Measurements from ENCODE around the gene GRIFIN.
A peak's percentile ranks its signal among the peaks of the same experiment; 100 is the strongest.

Gene GRIFIN, protein sequence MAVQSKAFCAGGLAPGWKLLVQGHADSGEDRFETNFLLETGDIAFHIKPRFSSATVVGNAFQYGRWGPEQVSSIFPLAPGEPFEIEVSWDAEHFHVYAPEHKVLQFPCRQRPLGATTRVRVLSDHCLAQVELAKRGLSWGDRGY

DNA sequence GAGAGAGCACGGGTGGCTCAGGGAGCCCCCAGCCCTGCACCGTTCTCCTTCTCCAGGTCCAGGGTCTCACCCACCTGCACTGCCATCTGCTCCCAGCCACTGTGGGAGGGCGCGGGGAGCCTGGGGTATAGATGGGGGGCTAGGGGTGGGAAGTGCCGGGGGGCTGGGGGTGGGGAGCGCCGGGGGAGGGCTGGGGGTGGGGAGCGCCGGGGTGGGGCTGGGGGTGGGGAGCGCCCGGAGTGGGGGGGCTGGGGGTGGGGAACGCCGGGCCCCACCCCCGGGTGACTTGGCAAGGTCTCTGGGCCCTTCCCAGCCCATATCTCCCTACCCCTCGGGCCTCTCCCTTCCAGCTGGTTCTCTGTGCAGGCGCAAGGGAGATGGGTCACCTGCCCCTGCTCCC is at the start of gene GRIFIN:
Gene GRIFIN (minus strand): TSS at position 101 of the 400 bp plus-strand sequence. CDS start 15 bp downstream, at position 86.
- DNase-seq, result no peak

DNA sequence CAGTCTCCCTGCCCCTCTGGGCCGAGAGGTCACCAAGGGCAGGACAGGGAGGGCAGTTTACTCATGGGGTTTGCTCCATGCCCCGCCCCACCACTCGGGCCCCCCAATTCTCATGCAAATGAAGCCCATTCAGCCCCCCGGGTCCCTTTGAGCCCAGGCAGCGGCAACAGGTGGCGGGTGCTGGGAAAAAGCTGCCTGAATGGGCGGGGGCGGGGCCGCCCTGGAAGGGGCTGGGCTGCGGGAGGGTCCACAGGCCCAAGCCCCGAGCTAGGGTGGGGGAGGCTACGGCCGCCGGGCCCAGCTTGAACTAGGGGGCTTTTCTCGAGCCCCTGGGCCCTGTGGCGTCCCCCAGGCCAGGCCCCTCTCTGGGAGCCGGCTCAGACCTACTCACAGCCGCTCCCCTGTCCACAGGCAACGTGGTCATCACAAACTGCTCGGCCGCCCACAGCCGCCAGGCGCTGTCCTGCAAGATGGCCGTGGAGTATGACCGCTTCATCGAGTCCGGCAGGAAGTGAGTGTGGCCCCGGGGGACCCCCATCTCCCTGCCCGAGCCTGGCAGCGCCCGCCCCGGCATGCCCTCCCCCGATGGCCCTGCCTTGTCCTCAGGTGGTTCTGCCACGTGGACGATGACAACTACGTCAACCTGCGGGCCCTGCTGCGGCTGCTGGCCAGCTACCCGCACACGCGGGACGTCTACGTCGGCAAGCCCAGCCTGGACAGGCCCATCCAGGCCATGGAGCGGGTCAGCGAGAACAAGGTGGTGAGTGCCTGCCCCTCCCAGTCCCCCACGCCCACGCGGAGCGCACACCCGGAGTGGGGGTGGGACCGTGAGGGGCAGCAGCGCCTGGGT is 48.8 kb upstream of the GRIFIN start:
- DNase-seq, result no peak

DNA sequence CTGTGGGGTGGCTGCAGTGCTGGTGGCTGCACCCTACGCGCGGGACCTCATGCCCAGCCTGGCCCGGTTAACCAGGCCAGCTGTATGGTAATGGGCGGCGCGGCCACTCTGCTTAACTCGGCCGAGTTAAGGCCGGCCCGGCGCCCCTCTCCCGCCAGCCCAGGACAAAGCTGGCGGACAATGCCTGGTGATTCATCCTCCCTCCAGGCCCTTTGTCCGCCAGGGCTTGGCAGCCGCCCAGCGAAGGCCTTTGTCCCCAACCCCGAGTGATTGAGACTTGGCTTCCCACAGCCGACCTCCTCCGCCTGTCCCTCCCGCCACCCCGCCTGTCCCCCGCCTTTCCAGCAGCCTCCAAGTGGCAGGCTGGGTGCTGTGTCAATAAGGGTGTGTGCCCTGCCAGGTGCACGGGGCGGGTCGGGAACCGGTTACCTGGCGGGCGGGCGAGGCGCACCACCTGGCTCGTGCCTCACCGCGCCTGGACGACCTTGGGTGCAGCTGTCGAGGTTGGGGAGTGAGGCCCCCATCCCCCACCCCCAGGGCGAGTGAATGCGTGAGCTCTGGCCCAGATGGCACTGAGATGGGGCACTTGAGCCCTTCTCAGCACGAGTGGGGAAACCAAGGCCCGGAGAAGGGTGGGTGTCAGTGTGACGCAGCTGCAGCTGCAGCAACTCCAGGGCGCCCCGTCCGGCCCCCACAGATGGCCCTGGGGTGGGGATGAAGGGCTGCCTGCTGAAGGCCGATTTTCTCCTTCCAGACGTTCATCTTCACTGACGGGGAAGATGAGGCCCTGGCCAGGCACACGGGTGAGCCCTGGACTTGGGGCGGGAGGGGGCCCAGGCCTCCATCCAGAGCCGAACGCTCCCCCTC is 48.0 kb upstream of the GRIFIN start:
- DNase-seq, result no peak

DNA sequence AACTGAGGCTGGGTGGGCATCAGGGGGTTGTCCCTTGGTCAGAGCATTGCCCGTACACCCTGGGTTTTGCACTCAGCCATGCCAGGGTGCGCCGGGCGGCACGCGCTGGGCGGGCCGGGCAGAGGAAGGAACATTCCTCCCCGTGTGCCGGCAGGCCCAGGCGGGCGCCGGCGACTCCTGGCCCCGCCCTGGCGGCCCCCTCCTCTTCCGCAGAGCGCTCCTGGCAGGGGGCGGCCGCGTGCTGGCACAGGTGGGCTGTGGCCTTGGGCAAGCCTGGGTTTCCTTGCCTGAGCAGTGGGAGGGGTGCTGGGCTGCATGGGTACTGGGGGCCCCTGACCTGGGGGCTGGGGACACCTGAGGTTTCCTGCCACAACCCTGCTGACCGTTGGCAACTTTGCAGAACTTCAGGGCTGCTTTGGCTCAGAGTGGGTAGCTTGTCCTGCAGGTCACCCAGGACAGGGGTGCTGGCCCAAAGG is 47.3 kb upstream of the GRIFIN start:
- DNase-seq, result no peak

DNA sequence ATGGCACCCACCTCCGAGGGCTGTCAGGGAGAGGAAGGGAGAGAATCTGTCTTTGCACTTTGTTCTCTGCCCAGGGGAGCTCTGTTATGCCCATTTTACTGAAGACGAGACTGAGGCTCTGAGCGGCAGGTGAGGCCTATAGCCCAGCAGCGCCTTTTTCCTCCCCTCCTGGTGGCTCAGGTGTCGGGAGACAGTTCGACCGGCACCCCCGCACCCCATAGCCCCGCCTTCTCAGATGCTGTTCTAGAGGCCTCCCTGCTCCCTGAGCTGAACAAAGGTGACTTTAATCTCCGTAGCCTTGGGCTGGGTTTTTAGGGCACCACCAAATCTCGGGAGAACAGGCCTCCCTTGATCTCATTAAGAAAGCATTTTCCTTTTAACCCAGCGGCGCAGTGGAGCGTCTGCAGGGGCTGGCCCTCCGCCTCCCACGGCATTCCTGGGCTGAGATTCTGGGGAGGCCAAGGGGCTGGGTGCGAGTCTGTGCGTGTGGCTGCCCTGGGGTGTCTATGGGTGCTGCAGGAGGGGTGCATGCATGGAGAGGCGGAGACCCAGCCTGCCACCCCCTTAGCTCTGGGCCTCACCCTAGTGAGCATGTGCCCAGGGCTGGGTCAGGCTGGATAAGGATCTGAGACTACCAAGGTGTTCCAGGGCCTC is 46.7 kb upstream of the GRIFIN start:
- DNase-seq, result peak; percentile 60

DNA sequence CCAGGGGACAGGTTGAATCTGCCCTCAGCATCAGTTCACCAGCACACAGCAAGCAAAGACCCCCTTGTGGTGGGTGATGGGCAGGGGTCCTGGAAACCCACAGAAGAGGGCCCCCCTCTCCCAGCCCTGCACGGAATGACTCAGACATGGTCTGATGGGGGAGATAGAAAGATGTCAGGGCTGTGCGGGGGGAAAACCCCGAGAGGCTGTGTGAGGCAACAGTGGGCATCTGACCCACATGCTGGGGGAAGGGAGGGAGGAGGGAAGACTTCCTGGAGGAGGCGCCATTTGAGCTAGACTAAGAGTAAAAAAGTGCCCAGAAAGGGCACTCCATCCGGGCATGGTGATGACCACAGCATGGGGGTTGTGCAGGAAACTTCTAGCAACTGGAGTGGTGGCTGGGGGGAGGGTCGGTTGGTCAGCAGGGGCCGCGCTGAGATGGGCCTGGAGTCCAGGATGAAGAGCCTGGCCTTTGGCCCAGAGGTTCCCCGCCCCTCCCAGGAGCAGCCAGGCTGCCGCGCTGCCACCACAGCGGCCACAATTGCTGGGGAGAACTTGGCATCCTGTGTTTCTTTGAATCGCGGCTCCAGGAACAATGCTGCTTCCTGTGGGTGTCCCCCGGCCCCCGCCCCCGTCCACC is 45.9 kb upstream of the GRIFIN start:
- DNase-seq, result peak; percentile 50

DNA sequence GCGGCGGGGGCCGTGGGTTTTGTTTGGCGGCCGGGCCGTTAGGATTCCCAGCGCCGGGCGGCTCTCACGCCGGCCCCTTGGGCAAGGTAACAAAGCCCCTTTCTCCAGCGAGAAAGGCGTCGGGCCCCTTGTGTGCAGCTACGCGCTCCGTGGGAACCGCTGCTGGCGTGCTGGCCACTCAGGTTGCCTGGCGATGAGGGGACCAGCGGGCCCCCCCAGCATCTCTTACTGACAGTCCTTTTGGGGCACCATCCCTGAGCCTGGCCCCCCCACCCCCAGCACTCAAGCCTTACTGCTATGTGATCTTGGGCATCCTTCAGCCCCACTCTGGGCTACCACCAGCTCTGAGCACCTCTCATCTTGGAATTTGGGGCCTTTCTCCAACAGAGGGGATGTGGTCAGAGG is 45.1 kb upstream of the GRIFIN start:
- no peak for DNase-seq

DNA sequence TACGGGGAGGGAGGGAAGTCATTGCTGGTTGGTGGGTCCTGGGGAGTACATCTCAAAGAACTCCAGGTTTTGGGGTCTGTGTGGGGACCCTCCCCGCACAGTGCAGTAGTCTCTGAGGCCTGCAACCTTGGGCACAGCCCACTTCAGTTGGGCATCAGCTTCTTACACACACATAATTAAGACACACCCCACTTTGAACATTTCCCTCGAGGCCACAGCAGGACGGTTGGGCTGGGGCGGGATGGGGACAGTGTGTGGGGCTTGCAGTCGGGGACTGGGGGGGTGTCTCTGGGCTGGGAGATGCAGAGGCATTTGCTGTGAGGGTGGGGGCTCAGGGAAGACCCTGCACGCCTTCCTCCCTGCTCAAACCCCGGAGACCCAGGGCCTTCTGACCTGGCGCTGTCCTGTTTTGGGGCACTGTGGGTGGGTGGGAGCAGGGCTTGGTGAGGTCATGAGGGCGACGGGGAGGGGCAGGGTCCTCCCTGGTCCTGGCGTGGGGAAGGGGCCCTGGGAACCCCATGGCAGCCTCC is 44.6 kb upstream of the GRIFIN start:
- DNase-seq, result no peak

DNA sequence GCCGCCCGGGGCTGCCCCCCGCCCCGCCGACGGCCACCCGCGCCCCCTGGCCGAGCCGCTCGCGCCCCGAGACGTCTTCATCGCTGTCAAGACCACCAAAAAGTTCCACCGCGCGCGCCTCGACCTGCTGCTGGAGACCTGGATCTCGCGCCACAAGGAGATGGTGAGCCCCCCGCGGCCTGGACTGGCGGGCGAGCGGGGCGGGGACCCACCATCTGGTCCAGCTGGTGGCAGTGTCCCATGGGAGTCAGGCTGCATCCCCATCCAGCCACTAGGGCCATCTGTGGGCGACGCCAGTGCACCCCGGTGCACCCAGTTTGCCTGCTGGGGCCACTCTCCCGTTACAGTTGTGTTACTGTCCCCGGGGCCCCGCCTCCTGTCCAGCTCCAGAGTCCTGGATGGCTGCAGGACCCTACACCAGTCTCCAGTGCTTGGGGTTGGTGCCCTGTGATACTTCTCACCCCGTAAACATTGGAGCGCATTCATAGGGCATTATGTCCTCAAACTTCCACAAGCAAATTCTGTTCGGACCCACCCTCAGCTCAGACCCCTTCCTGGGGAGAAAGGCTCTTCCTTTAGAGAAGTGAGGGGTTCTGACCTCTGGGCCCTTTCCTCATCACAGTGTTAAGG is 44.0 kb upstream of the GRIFIN start:
- DNase-seq, result no peak

DNA sequence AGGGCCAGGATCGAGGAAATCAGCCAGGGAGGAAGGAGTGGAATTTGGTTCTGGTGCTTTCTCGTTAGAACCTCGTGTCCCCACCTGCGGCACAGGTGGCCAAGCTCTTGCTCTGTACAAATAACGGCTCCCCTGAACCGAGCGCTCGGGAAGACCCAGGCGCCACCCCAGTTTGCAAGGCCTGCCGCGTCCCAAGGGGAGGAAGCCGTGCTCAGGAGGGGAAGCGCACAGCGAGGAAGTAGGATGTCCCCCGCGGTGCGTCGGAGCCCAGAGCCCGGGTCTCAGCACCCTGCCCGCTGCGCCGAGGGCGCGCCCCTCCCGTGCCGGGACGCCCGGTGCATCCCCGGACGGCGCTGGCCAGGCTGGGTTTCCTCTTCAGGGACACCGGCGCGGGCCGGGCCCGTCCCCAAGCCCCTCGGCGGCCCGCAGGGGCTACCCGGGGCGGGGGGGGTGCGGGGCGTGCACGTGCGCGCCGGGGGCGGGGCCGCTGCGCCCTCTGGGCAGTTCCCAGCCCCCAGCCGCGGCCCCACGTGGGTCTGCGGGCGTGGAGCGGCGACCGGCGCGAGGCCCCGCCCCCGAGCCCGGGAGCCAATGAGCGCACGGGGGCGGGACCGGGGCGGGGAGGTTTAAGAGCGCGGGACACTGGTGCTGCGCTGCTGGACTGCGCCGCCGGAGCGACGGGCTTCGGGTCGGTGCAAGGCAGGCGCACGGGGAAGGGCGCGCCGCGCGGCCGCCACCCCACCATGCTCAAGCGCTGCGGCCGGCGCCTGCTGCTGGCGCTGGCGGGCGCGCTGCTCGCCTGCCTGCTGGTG is 43.1 kb upstream of the GRIFIN start, which contains the start of gene LFNG:
Gene LFNG (plus strand): TSS at position 656 of the 812 bp plus-strand sequence. CDS start 88 bp downstream, at position 744.
- DNase-seq, result peak; percentile 91

DNA sequence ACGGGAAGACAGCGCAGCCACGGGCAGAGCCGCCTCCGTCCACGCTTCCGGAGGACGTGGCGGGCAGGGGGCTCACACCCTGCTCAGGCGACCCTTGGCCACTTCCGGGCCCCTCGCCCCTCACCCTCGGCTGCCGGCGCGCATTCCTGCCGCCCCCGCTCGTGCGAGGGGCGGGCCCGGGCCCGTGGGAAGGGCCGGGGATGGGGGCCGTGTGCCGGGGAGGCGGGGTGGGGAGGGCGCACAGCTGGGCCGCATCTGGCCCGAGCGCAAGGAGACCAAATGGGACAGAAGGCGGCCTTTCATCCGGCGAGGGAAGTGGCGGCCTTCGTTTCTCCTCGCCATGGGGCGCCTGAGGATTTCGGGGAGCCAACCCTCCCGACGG is 42.5 kb upstream of the GRIFIN start:
- no peak for DNase-seq

DNA sequence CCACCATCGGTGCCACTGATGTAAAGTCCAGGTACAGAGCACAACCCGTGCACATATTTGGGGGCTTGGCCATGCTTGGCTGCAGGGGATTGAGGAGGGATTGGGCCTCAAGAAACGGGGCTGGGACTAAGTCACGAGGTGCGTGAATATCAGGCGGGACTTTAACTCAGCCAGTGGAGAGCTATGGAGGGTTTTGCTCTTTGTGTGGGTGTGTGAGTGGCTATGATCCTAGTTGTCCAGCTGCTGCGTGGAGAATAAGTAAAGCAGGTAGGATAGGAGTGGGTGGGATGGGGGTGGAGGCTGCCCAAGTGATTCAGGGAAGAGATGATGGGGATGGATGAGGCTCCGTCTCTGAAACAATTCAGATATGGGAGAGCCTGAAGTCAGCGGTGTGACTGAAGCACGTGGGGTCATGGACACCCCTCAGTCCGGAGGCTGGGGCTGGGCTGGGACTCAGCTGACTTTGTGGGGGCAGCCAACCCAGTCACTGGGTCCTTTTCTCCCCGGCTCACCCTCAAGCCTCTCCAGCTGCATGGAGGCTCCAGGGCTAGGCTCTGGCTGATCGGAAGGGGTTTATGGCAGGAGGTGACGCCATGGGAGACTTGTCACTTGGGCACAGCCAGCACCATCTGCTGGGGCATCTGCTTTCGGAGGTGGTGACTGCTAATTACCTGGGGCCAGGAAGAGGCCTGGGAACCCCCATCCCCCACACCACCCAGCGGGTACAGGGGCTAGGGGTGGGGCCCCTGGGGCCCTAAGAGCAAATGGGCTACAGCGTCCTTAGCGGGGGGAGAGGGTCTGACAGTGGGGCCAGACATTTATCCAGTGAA is 41.7 kb upstream of the GRIFIN start:
- peak; percentile 74 for DNase-seq

DNA sequence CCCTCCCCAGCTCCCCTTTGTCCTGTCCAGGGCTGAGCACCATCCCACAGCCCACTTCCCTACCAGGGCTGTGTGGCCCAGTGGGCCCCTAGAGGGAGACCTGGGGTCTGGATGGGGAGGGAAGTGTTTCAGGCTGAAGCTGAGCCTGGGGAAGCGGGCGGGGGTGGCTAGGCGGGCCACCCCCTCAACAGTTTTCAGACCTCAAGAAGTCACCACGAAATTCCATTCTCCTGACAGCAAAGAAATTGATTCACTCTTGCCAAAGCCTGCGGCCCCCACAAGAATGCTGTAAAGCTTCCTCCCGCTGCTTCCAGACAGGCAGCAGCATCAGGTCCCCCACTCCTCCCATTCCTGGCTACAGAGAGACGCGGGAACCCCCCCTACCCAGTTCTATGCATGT is 40.8 kb upstream of the GRIFIN start:
- DNase-seq, result peak; percentile 99

DNA sequence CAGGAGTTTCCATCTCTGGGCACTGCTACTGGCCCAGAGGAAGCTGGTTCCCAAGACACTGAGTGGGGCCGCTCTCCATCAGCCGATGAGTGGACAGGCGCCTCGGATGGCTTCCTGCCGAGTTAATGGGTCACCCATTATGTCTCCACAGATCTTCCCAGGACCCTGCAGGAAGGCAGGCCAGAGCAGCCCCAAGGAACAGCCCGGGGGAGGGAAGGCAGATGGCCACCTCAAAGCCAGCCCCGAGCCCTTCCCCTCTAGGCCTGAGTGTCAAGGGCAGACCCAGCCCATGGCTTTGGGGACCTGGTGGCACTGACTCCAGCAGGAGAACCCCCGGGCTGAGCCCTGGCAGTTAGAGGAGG is 40.0 kb upstream of the GRIFIN start:
- DNase-seq, result no peak

DNA sequence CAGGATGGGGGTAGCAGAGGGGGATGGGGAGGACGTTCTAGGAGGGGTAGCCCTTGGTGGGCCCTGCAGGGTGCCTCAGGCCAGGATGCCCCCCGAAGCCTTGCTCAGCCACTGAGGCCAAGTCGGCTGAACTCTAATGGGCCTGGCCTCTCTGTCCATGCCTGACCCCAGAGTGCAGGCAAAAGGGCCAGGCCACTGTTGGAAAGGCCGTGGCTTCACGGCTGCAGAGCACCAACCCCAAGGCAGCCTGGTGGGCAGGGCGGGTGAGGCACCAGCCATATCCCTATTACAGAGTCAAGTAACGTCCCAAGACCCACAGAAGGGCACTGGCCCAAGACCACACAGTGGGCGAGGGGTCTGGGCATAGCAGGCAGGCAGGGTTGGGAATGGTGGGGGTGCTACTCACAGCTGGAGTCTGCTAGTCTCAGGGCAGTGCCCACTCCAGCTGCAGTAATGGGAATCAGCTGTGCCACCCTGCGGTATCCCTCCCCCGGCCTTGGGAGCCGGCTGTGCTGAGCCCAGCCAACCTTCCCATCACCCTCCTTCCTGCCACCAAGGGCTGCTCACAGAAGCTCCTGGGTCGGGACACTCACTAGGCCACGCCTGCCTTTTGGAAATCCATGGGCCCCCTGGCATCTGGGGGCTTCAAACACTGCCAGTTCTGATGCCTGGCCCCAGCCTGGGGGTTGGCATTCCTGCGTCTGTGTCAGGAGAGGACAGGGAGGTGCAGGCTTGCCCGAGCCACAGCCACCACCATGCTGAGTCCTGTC is 39.4 kb upstream of the GRIFIN start:
- no peak for DNase-seq

DNA sequence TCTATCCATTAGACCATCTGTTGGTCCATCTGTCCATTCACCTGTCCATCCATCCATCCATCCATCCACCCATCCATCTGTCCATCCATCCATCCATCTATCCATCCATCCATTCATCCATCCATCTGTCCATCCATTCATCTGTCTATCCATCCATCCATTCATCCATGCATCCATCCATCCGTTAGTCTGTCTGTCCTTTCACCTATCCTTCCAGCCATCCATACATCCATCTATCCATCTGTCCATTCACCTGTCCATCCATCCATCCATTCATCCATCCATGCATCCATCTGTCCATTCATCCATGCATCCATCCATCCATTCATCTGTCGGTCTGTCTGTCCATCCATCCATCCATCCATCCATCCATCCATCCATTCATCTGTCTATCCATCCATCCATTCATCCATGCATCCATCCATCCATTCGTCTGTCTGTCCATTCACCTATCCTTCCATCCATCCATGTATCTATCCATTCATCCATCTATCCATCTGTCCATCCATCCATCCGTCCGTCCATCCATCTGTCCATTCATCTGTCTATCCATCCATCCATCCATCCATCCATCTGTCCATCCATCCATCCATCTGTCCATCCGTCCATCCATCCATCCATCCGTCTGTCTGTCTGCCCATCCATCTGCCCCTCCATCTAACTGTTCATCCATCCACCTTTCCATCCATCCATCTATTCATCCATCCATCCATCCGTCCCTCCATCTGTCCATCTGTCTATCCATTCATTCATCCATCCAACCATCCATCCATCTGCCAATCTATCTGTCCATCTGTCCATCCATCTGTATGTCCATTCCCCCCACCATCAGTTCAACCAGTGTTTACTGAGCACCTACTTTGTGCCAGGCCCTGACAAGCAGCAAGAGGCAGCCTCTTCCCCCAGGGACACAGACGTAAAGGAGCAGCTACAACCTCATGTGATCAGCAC is 38.5 kb upstream of the GRIFIN start:
- no peak for DNase-seq

DNA sequence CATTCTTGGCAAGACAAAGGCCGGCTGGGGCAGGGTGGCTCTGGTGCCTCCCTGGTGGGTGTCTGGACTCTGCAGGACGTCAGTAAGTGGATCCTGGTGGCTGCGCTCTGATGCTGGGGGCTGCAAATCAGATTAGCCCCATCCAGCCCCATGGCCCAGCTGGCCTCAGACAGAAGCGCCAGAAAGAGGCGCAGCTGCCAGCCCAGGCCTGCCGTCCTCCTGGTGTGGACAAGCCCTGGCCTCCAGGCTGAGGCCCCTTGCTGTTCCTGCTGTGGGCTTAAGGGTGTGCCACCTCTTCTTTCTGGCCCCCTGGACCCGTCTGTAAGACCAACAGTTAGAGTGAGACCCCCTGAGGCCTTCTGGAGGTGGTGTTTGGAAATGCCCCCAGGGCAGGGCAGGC is 37.5 kb upstream of the GRIFIN start:
- no peak for DNase-seq

DNA sequence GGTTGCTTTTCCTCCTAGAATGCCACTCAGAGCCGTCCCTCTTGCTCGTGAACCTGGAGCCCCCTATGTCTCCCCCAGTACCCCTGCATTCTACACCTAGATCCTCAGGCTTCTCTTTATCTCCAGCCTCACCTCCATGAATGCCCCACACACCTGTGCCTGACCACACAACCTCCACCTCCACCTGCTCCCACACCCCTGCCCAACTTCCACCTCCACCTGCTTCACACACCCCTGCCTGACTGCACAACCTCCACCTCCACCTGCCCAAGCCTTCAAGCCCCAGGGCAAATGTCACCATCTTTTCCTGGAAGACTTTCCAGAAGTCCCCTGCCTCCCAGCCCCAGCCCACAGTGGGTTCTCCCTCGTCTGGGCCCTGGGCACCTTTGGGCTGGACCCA is 36.5 kb upstream of the GRIFIN start:
- DNase-seq, result no peak
